ENCODE data around the gene SPDEF. TPM values are rescaled to one million over a fixed set of nuclear protein-coding genes. Genes with fewer than 3 reads are reported as not detected.

SPDEF gene
- polyA plus RNA-seq, 1 experiment, result 0.04 TPM

- Histone ChIP-seq H3K9me3 (ENCODE audit: control insufficient read depth, insufficient read depth, low read length) (no peaks in the 10 kb centered on the region; the same call in 1 of the 2 replicates), H3K27me3 (ENCODE audit: control insufficient read depth, insufficient read depth, low read length) (peaks cover 6% of the 10 kb centered on the region), H3K27ac (ENCODE audit: low read depth, low read length) (no peak overlapping the region), H3K4me3 (ENCODE audit: low read depth, low read length) (peak overlapping the region; percentile 46)
- ChIA-PET POLR2A (interaction anchor here (0.7 kb wide), 1 partner anchor 352 kb away, joined by 3 read pairs; no protein-coding TSS in a partner anchor), CTCF (interaction anchor here (0.7 to 2.6 kb wide), 13 partner anchors 13 to 364 kb away, joined by 3 to 22 read pairs (median 3); no protein-coding TSS in a partner anchor)
- TF ChIP-seq CTCF (IDR thresholded peaks at IDR 0.05; ENCODE audit: low read depth, low read length), result peak; percentile 69
- DNase-seq (ENCODE audit: low read depth, low spot score), result peak; percentile 70
Measured at GRCh38 chr6:34526992-34527728, 29.0 kb downstream of the SPDEF start.

DNA sequence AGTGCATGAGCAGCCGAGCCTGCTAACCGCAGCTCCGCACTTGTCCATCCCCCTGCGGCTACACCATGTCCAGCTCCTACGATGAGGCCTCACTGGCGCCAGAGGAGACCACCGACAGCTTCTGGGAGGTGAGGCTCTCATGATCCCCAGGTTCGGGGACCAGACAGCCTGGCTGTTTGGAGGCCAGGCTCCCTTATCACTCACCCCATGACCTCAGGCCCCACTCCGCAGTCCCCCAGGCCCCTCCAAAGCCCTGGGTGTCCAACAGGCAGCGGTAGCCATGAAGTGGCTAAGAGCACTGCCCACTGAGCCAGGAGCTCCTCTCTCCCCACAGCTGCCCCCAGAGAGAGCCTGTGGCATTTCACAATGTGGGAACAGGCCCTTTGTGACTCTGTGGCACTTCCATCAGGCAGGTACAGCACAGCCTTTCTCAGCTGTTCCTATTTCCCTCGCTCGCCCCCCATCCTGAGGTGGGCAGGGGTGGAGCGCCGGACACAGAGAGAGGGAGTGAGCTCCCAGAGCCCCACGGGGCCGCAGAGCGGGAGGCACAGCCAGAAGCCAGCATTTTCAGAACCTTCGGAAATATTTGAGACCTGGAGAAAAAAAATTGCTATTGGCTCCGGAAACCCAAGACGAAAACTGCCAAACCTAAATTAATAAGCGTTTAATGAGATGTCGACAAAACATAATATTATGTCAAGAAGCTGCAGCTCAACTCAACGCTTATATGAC lies 29.7 kb downstream of the SPDEF start:
- H3K27me3 ChIP-seq (ENCODE audit: control insufficient read depth, insufficient read depth, low read length), result peaks cover 6% of the 10 kb centered on the region
- POLR2A ChIA-PET, result no interaction called here
- no peak overlapping the region for H3K27ac ChIP-seq (ENCODE audit: low read depth, low read length)
- no peak for TF ChIP-seq CTCF (IDR thresholded peaks at IDR 0.05; ENCODE audit: low read depth, low read length)
- no peak for DNase-seq (ENCODE audit: low read depth, low spot score)
- CTCF ChIA-PET, result interaction anchor here (0.5 to 2.6 kb wide), 8 partner anchors 12 to 277 kb away, joined by 3 to 22 read pairs (median 3); no protein-coding TSS in a partner anchor
- H3K9me3 ChIP-seq (ENCODE audit: control insufficient read depth, insufficient read depth, low read length), result no peaks in the 10 kb centered on the region; the same call in 1 of the 2 replicates
- H3K4me3 ChIP-seq (ENCODE audit: low read depth, low read length), result peak overlapping the region; percentile 46

DNA sequence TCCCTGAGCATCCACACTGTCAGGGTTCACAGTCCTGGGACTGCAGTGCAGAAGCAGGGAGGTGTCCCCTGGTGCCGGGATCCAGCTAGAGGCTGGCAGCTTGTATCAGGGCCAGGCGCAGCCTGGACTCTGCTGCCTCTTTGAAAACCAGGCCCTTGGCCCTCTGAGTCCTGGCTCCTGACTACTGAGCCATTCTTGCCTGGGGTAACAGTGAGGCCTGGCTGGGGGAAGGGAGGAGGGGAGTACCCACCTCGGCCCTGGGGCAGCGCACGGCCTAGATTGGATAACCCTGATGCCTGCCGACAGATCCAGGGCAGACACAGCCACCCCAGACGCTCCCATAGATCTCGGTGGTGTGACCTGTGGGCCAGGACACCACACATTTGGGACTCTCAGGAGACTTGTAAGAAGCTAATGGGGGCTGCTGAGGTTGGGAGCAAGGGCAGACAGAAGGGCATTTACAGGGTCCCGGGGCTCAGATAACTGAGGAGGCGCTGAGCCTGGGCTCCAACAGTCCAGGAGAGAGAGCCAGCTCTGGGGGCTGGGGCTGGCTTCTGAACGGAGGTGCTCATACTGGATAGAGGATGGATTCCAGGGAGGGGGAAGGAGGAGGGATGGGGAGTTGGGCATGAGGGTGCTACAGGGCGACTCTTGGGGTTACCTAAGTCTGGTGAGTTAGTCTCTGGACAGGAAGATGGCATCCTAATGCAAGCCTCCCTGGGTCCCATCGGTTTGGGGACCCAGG lies 30.5 kb downstream of the SPDEF start:
- H3K27ac ChIP-seq (ENCODE audit: low read depth, low read length), result no peak overlapping the region
- no peak for TF ChIP-seq CTCF (IDR thresholded peaks at IDR 0.05; ENCODE audit: low read depth, low read length)
- DNase-seq (ENCODE audit: low read depth, low spot score), result no peak
- POLR2A ChIA-PET, result no interaction called here
- H3K9me3 ChIP-seq (ENCODE audit: control insufficient read depth, insufficient read depth, low read length), result no peaks in the 10 kb centered on the region; the same call in 1 of the 2 replicates
- H3K27me3 ChIP-seq (ENCODE audit: control insufficient read depth, insufficient read depth, low read length), result peaks cover 6% of the 10 kb centered on the region
- no peak overlapping the region for H3K4me3 ChIP-seq (ENCODE audit: low read depth, low read length)
- CTCF ChIA-PET, result interaction anchor here (1.2 to 2.6 kb wide), 2 partner anchors 83 to 276 kb away, joined by 6 to 22 read pairs; no protein-coding TSS in a partner anchor

DNA sequence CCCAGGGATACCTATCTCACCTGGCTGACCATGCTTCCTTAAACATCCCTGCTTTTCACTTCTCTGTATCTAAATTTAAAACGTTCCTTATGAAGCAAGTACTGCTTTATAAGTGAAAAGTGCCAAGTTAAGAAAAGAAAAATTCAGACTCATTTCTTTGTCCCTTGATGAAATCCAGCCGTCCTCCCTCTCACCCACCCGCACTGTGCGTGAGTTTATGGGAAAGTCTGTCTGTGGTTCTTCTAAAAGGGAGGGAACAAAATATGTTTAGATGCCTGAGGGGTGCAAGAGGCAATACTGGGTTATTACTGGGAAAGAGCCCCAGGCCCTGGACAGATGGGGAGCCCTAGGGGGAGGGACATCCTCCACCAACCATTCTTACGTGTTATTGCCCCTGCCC lies 31.2 kb downstream of the SPDEF start:
- DNase-seq (ENCODE audit: low read depth, low spot score), result no peak
- TF ChIP-seq CTCF (IDR thresholded peaks at IDR 0.05; ENCODE audit: low read depth, low read length), result no peak
- POLR2A ChIA-PET, result no interaction called here
- CTCF ChIA-PET, result no interaction called here
- Histone ChIP-seq H3K27me3 (ENCODE audit: control insufficient read depth, insufficient read depth, low read length) (peaks cover 2% of the 10 kb centered on the region), H3K27ac (ENCODE audit: low read depth, low read length) (no peak overlapping the region), H3K9me3 (ENCODE audit: control insufficient read depth, insufficient read depth, low read length) (no peaks in the 10 kb centered on the region; the same call in 1 of the 2 replicates), H3K4me3 (ENCODE audit: low read depth, low read length) (no peak overlapping the region)

Measured in AG04450 (cell line).